D721Med (cell line): Measurements from ENCODE around the gene AGT.
"Not testable (repeated sequence)": the region's sequence is repeated elsewhere in the genome, so short reads cannot be mapped to it uniquely, and the experiment has no call there.

Experiments used
- DNase-seq: peaks from one replicate; pipeline ENCODE4 v3.0.0; 2011; ENCODE audit warnings: low spot score; ENCODE audit not compliant: insufficient read length
- FAIRE-seq: peaks from 2 replicates; lab custom pipeline; 2011; peaks lifted over from hg19 to GRCh38; lab: Jason Lieb, UNC
- TF ChIP-seq, protein P1 (sequence below): IDR thresholded peaks from 2 replicates; pipeline ENCODE4 v1.5.1; 2012; ENCODE audit warnings: mild to moderate bottlenecking, control low read depth; ENCODE audit not compliant: insufficient read depth; ENCODE audit errors: missing control alignments

Gene AGT

DNA sequence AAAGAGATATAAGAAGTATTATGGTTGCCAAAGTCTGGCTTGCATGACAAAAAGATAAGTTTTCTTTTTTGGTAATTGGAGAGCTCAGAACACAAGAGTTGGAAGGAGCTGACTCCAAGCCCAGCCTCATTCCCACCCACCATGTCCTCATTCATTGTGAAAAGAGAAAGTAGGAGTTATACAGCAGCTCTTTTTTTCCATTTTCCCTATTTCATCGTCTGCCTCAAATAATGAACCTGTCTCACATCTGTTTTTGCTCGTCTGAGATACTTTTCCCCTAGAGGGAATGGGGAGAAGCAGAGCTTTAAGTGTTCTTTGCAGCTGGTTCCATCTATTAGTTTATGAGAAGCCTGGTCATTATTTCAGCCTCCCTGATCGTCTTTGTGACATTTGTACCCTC, 34.7 kb downstream of the AGT start:
- FAIRE-seq (peak; percentile 60), DNase-seq (no peak)
- TF ChIP-seq, protein P1, sequence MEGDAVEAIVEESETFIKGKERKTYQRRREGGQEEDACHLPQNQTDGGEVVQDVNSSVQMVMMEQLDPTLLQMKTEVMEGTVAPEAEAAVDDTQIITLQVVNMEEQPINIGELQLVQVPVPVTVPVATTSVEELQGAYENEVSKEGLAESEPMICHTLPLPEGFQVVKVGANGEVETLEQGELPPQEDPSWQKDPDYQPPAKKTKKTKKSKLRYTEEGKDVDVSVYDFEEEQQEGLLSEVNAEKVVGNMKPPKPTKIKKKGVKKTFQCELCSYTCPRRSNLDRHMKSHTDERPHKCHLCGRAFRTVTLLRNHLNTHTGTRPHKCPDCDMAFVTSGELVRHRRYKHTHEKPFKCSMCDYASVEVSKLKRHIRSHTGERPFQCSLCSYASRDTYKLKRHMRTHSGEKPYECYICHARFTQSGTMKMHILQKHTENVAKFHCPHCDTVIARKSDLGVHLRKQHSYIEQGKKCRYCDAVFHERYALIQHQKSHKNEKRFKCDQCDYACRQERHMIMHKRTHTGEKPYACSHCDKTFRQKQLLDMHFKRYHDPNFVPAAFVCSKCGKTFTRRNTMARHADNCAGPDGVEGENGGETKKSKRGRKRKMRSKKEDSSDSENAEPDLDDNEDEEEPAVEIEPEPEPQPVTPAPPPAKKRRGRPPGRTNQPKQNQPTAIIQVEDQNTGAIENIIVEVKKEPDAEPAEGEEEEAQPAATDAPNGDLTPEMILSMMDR, result no peak

DNA sequence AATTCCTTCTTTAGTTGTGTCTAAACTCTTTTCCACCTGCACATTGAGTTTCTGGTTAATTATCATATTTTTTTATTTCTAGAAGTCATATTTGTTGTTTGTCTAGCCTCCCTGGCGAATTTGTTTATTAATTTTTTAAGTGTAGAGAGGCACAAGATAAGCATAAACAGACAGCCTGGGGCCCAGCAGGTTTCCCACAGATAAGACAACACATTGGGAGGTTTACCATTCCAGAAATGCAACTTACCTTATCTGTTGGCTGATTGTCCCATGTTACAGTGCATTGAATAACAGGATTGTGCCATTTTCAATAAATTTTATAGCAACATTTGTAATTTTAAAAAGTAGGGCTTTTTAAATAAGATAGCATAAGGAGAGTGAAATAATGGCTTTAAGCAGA, 36.7 kb downstream of the AGT start:
- DNase-seq (no peak), FAIRE-seq (no peak)
- TF ChIP-seq, protein P1, result no peak

DNA sequence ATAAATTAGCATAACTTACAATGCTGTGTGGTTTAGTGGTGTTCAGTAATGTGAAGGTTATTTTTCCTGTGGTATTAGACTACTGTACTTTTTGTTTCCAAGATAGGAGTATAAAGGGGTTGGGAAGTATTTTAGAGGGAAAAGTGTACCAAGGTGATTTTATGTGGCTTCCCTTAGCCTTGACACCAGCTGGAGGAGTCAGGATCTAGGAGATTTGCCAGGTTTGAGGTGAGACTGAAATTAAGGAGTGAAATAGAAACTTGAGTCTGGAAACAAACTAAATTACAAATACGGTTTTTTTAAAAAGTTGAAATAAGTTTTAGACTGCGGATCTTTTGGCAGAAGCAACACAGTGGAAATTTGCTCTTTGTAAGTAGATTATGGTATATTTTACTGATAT, 39.3 kb downstream of the AGT start:
- FAIRE-seq, result peak; percentile 11
- no peak for DNase-seq
- TF ChIP-seq, protein P1, result no peak

DNA sequence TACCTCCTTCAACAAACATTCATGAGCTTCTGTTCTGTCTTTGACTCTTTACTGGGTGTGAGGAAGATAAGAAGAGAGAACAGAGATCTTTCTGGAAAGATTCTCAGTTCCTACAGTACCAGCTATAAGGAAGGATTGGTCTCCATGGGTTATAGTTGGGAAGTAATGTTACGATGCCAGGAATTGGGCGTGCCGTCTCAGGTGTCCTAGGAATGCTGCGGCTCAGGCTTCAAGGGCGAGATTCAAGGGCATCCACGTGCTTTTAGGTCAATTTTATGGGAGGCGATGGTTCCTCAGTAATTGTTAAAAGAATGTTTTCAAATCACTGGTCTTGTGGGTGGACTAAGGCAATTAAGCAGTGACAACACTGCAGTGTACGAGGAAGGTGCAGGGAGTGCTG, 44.4 kb downstream of the AGT start:
- FAIRE-seq, result no peak
- TF ChIP-seq, protein P1, result no peak
- DNase-seq, result no peak

DNA sequence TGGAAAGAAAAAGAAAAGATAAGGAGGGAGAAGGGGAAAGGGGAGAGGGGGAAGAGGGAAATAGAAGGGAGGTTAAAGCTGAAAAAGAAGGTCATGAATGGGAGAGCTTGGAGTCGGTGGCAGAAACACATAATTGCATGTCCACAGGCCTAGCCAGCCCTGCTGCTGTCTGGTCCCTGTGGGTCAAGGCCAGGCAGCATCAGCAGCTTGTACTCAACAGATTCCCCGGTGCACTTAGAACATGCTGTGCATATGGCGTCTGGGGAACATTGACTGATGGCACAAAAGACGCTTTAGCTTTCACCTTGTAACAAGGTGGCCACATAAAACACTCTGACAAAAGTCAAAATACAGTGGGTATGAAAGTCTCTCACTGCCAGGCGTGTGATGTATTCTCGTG, 45.7 kb downstream of the AGT start:
- FAIRE-seq, result no peak
- TF ChIP-seq, protein P1, result no peak
- DNase-seq, result no peak

DNA sequence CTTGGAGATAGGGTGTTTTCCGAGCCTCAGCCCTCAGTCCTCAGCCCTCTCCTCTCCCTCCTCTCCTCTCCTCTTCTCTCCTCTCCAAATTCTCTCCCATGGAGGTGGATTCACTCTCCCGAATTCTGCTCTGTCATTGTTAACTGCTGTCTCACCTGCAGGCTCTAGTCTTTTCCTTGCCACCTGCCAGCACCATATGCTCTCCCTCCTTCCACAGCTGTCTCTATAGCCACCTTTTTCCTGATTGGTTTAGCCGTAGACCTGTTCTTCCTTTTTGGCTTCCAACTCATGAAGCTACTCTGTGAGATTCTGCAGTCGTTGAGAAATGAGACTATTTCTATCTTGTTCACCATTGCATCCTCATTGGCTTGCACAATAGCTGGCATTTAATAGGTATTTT, 51.9 kb downstream of the AGT start:
- TF ChIP-seq, protein P1, result no peak
- no peak for FAIRE-seq
- DNase-seq, result no peak

DNA sequence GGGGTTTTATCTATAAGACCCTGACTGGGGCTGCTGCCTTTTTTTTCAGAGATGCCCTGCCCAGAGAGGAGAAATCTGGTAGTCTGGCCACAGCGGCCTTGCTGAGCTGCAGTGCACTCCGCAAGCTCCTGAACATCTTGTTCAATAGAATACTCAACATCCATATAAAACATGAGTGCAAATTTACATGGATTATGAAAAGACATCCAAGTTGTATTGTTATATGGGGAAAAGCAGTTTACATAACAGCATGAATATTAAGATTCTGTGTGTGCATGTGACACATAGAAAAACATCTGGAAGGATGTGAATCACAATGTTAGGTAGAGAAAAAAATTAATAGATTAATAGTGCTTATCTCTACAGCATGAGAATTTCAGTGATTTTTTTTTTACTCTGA, 55.2 kb downstream of the AGT start:
- FAIRE-seq, result no peak
- DNase-seq, result no peak
- TF ChIP-seq, protein P1, result no peak

DNA sequence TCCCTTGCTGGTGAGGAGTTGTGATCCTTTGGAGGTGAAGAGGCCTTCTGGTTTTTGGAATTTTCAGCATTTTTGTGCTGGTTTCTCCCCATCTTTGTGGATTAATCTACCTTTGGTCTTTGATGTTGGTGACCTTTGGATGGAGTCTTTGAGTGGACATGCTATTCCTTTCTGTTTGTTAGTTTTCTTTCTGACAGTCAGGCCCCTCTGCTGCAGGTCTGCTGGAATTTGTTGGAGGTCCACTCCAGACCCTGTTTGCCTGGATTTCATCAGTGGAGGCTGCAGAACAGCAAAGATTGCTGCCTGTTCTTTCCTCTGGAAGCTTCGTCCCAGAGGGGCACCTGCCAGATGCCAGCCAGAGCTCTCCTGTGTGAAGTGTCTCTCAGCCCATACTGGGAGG, 55.8 kb downstream of the AGT start:
- FAIRE-seq, DNase-seq: not testable (repeated sequence)

DNA sequence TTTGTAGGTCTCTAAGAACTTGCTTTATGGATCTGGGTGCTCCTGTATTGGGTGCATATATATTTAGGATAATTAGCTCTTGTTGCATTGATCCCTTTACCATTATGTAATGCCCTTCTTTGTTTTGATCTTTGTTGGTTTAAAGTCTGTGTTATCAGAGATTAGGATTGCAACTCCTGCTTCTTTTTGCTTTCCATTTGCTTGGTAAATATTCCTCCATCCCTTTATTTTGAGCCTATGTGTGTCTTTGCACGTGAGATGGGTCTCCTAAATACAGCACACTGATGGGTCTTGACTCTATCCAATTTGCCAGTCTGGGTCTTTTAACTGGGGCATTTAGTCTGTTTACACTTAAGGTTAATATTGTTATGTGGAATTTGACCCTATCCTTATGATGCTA, 57.2 kb downstream of the AGT start:
- not testable (repeated sequence) for FAIRE-seq, DNase-seq
